Stimulated activated CD4-positive, alpha-beta T cell treated with anti-CD3 and anti-CD28 coated beads, Interleukin-1b, Interleukin-23, amount 100 ng/mL, for 4 hours (primary cell): ENCODE measurements around the gene ZNF182.
"Not testable (repeated sequence)": the region's sequence is repeated elsewhere in the genome, so short reads cannot be mapped to it uniquely, and the experiment has no call there.

ENCODE experiments used
- DNase-seq, 2 donors: peaks; one replicate each; pipeline ENCODE4 v3.0.0-alpha.2; 2020; ENCODE audit warnings: low read depth in 2 of 2

ZNF182 gene

DNA sequence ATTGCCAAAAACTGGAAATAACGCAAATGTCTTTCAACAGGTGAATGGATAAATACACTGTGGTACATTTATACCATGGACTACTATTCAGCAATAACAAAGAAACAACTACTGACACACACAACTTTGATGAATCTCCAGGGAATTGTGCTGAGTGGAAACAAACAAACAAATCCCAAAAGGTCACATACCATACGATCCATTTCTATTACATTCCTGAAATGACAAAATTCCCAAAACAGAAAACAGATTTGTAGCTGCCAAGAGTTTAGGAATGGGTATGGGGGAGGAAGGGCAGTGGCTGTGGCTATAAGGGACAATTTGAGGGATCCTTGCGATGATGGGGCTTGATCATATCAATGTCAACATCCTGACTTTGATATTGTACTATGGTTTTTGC, 2.5 kb downstream of the ZNF182 start:
- DNase-seq, result no peak

DNA sequence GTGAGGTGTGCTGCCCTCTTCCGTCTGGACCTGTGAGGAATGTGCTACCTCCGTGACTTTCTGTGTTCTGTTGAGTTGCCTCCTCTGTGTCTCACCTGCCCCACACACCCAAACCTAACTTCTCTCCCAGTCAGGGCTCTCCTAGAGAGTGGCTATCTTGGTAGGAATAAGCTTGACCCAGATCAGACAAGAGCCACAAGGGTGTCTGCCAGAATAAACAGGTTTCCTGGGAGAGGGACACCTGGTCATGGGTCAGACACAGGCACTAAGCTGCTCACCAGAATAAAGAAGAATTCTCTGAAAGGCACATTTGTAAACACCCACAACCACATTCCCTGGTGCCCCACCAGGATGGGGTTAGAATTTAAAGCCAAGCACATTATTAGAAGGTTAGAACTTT, 11.1 kb downstream of the ZNF182 start:
- no peak for DNase-seq

GRCh38 chrX:47992095-47992380, 11.8 kb downstream of the ZNF182 start:
- DNase-seq, result no peak

GRCh38 chrX:47991263-47992094, 12.3 kb downstream of the ZNF182 start:
- DNase-seq, result no peak

DNA sequence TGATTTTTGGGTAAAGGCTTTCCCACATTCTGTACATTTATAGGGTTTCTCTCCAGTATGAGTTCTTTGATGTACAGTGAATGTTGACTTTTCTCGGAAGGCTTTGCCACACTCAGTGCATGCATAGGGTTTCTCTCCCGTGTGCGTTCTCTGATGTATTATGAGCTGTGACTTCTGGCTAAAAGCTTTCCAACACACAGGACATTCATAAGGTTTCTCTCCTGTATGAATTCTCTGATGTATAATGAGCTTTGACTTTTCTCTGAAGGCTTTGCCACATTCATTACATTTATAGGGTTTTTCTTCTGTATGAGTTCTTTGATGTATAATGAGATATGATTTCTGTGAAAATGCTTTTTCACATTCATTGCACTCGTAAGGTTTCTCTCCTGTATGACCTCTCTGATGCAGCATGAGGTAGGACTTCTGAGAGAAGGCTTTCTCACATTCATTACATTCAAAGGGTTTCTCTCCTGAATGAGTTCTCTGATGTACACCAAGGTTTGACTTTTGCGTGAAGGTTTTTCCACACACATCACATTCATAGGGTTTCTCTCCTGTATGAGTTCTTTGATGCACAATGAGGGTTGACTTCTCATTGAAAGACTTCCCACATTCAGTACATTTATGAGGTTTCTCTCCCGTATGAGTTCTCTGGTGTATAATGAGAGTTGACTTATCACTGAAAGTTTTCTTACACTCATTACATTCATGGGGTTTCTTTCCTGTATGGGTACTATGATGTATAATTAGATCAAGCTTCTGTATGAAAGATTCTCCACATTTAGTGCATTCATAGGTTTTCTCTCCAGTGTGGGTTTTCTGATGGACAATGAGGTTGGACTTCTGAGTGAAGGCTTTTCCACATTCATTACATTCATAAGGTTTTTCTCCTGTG, 27.3 kb downstream of the ZNF182 start:
- no peak for DNase-seq

DNA sequence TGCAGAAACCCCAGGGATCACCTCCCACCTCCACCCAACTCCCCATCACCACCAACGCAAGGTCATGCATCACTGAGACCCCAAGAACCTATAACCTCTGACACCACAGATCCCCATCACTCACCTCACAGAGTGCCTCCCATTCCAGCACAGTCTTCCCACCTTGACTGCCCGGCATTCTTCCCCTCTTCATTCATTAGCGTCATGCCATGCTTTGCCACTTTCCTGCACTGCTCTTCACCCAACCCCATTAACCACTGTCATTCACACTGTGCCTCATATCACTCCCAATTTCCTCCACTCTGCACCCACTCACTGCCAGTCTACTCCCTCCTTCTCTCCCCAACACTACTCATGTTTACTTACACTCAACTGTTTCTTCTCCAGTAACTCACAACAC, 30.6 kb downstream of the ZNF182 start:
- no peak for DNase-seq

- not testable (repeated sequence) for DNase-seq
Observed at GRCh38 chrX:47965526-47965925, 38.3 kb downstream of the ZNF182 start.

DNA sequence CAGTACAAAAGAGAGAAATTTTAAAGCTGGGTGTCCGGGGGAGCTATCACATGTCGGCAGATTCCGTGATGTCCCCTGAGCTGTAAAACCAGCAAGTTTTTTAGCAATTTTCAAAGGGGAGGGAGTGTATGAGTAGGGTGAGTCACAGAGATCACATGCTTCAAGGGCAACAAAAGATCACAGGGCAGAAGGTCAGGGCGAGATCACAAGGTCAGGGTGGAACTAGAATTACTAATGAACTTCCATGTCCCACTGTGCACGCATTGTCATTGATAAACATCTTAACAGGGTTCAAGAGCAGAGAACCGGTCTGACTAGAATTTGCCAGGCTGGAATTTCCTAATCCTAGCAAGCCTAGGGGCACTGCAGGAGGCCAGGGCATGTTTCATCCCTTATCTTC, 42.0 kb downstream of the ZNF182 start:
- DNase-seq, result not testable (repeated sequence)

DNA sequence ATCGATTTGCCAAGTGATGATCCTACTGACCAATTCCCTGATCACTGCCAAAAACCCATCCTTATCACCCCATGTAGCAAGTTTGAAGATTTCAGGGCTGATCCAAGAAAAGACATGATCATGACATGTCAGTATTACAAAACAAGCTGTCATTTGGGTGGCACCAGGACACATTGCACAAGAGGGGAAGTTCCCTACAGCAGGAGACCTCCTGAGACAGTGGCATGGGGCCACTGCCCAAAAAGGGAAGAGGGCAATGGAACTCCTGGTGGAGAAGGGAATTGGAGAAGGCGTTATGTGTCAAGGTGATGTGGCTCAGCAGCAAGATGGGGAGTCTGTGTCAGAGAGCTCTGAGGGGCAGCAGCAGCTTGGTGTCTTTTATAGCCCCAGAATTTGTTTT, 43.4 kb downstream of the ZNF182 start:
- DNase-seq, result no peak

- no peak for DNase-seq
Observed at GRCh38 chrX:47958761-47959342, 44.9 kb downstream of the ZNF182 start.

DNA sequence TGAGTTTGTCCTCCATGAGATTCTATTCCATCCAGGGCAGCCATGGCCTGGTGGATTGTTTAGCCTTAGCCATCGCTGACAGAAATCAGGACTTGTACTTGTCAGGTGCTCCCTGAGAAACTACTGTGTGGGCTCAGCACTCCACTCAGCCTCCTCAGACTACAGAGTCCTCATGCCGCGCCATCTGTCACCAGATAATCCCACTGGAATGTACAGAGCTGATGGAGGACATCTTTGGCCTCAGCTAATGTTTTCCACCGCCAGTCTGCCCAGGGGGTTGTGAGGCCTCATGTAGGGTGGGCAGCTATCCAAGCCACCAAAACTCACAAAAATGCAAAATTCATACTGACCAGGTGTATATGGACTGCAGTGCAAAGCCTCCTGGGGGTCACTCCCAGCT, 45.6 kb downstream of the ZNF182 start:
- not testable (repeated sequence) for DNase-seq

- no peak for DNase-seq
Observed at GRCh38 chrX:47956016-47956415, 47.8 kb downstream of the ZNF182 start.

DNA sequence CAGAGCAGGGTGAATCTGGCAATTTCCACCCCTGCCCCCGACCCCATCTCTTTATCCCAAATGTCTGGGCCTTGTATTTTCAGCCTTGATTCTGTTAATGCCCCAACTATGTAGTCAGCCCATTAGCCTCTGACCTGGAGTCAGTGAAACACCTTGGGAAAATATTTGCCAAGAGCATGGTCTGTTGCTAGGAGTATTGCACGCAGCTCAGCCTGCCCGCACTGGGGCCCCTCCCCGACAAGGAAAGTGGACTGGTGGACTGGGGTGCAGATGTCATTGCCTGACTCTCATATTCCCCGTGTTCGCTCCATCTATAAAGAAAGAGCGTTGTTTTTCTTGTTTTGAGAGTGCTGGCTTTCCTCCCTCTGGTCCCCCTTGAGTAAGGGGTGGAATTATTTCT, 48.5 kb downstream of the ZNF182 start:
- not testable (repeated sequence) for DNase-seq

- DNase-seq, result no peak
Observed at GRCh38 chrX:47941423-47941822, 62.4 kb downstream of the ZNF182 start.

- DNase-seq, result no peak
Observed at GRCh38 chrX:47940448-47940847, 63.3 kb downstream of the ZNF182 start.

- no peak for DNase-seq
Observed at GRCh38 chrX:47936940-47937317, 66.9 kb downstream of the ZNF182 start.

DNA sequence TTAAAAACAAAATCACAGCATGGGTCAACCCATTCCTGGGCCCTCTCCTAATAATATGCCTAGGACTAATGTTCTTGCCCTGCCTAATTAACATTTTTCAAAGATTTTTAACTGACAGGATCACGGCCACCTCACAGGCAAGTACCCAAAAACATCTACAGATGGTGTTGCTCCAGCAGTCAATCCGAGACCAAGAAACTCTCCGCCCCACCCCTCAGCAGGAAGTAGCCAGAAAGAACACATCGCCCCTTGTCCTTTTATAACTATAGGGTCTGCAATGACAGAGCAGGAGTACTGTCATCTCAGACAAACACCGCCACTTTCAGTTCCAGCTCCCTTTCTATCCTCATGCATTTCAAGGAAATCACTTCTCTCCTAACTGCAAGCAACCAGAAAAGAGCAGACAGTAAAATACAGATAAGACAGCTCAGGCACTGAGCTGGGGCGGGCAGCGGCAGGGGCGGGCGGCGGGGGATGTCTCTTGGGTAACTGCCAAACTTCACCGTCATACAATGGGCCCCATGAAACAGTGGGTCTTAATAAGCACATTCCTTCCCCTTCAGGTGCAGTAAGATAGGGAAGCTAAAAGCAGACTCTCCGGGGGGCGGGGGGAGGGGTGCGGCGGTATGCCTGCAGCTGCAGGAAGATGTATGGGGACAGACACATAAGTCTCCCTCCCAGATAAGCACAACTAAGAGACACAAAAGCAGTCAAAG, 67.4 kb downstream of the ZNF182 start:
- no peak for DNase-seq

GRCh38 chrX:47933946-47934345, 69.8 kb downstream of the ZNF182 start:
- no peak for DNase-seq

DNA sequence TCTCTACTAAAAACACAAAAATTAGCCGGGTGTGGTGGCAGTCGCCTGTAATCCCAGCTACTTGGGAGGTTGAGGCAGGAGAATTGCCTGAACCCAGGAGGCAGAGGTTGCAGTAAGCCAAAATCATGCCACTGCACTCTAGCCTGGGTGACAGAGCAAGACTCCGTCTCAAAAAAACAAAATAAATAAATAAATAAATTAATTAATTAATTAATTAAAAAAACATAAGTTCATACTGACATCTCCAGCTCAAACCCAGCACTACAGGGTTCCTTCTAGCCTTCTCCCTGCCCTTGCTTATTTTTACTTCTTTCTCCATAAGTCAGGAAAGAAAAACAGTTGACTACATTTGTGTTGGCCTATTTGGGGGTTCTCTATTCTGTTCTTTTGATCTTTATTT, 71.8 kb downstream of the ZNF182 start:
- not testable (repeated sequence) for DNase-seq

GRCh38 chrX:47927212-47927611, 76.6 kb downstream of the ZNF182 start:
- DNase-seq, result no peak
